ENCODE data around the gene PLTP.

GRCh38 chr20:45940053-45940452 lies 28.1 kb upstream of the PLTP start:
- TF ChIP-seq CTCF (IDR thresholded peaks at IDR 0.05; ENCODE audit: insufficient read depth, low read length, poor library complexity, severe bottlenecking) (no peak), EZH2phosphoT487 (conservative IDR thresholded peaks at IDR 0.05; ENCODE audit: low read length) (no peak)

Data from SU-DHL-6 (cell line).